ENCODE measurements around the gene CRADD. TPM values are rescaled to one million over a fixed set of nuclear protein-coding genes. Genes with fewer than 3 reads are reported as not detected.
"Not testable (repeated sequence)": the region's sequence is repeated elsewhere in the genome, so short reads cannot be mapped to it uniquely, and the experiment has no call there.

CRADD gene
- total RNA-seq, 1 experiment from 2014 or later: 7.6 TPM

GRCh38 chr12:93710574-93710926 lies 33.4 kb downstream of the CRADD start:
- Histone ChIP-seq H3K4ac (ENCODE audit: low read depth, low read length) (no peak overlapping the region), H4K5ac (ENCODE audit: insufficient read length, low read depth, low read length) (no peak overlapping the region), H3K79me2 (ENCODE audit: insufficient read depth, low read length) (no peaks in the 10 kb centered on the region), H3K14ac (ENCODE audit: insufficient read depth, low read length) (no peak overlapping the region), H2BK12ac (ENCODE audit: insufficient read length, low read depth, low read length) (no peak overlapping the region), H3K9ac (ENCODE audit: extremely low read depth, insufficient read length, low read length) (no peak overlapping the region), H3K9me3 (ENCODE audit: control insufficient read depth, low read depth, low read length) (no peaks in the 10 kb centered on the region), H2AFZ (ENCODE audit: low read length) (no peak overlapping the region), H2BK15ac (ENCODE audit: low read depth, low read length) (no peak overlapping the region), H2AK5ac (ENCODE audit: insufficient read length, low read length) (no peak overlapping the region), H3K23ac (ENCODE audit: insufficient read length, low read depth, low read length) (no peak overlapping the region), H4K20me1 (ENCODE audit: control insufficient read depth, insufficient read depth, insufficient read length) (no peaks in the 10 kb centered on the region), H3K23me2 (ENCODE audit: insufficient read length, low read depth, low read length, poor library complexity, severe bottlenecking) (no peaks in the 10 kb centered on the region), H2BK120ac (ENCODE audit: low read depth, low read length, poor library complexity, severe bottlenecking) (no peak overlapping the region), H3K4me2 (ENCODE audit: insufficient read depth, insufficient read length, low read length) (no peak overlapping the region), H3K56ac (ENCODE audit: insufficient read length, low read depth, low read length) (no peak overlapping the region), H3K27ac (ENCODE audit: insufficient read length, low read depth, low read length) (no peak overlapping the region), H3T11ph (ENCODE audit: low read length) (no peak overlapping the region), H3K27me3 (ENCODE audit: insufficient read depth, low read length) (no peaks in the 10 kb centered on the region), H2BK20ac (ENCODE audit: low read depth, low read length, poor library complexity, severe bottlenecking) (no peak overlapping the region), H2BK5ac (ENCODE audit: insufficient read length, low read length) (no peak overlapping the region), H3K4me1 (ENCODE audit: insufficient read depth, low read length) (no peaks in the 10 kb centered on the region), H4K8ac (replicated peaks; ENCODE audit: insufficient read length, low read depth, low read length) (no peak overlapping the region), H3K18ac (ENCODE audit: insufficient read length, low read depth, low read length) (no peak overlapping the region), H3K79me1 (ENCODE audit: insufficient read depth, low read depth, low read length, poor library complexity, severe bottlenecking) (no peaks in the 10 kb centered on the region), H4K91ac (ENCODE audit: insufficient read length, low read depth, low read length) (no peak overlapping the region)
- TF ChIP-seq CTCF (conservative IDR thresholded peaks at IDR 0.05): no peak
- Mint-ChIP-seq H3K9me3 (peaks cover 13 to 17% of the 10 kb centered on the region in 2 experiments), H3K27ac (no peak overlapping the region), H3K4me3 (no peak overlapping the region), H3K4me1 (peaks cover 18 to 19% of the 10 kb centered on the region in 2 experiments), H3K27me3 (ENCODE audit: low read depth) (no peaks in the 10 kb centered on the region), H3K36me3 (ENCODE audit: insufficient read depth in 1 of 3, low read depth in 3 of 3) (peaks cover 9 to 19% (median 19%) of the 10 kb centered on the region in 3 experiments)
- DNase-seq: no peak
- WGBS (ENCODE audit: extremely low coverage, insufficient read length, low lambda C conversion rate): no CpG with 5 or more reads among the region's 2 CpGs

GRCh38 chr12:93711502-93711901 lies 34.3 kb downstream of the CRADD start:
- not testable (repeated sequence) for H3K4me2 ChIP-seq (ENCODE audit: insufficient read depth, insufficient read length, low read length); H3K56ac ChIP-seq (ENCODE audit: insufficient read length, low read depth, low read length); H3K27me3 ChIP-seq (ENCODE audit: insufficient read depth, low read length); H2BK120ac ChIP-seq (ENCODE audit: low read depth, low read length, poor library complexity, severe bottlenecking); H2BK20ac ChIP-seq (ENCODE audit: low read depth, low read length, poor library complexity, severe bottlenecking); H4K8ac ChIP-seq (replicated peaks; ENCODE audit: insufficient read length, low read depth, low read length); H3K14ac ChIP-seq (ENCODE audit: insufficient read depth, low read length); H3K23ac ChIP-seq (ENCODE audit: insufficient read length, low read depth, low read length); H3K4ac ChIP-seq (ENCODE audit: low read depth, low read length); H3K9ac ChIP-seq (ENCODE audit: extremely low read depth, insufficient read length, low read length); H3K27ac ChIP-seq (ENCODE audit: insufficient read length, low read depth, low read length); H3K23me2 ChIP-seq (ENCODE audit: insufficient read length, low read depth, low read length, poor library complexity, severe bottlenecking); H3K4me1 ChIP-seq (ENCODE audit: insufficient read depth, low read length); H2BK12ac ChIP-seq (ENCODE audit: insufficient read length, low read depth, low read length); H2BK5ac ChIP-seq (ENCODE audit: insufficient read length, low read length); H3K79me1 ChIP-seq (ENCODE audit: insufficient read depth, low read depth, low read length, poor library complexity, severe bottlenecking); H3K18ac ChIP-seq (ENCODE audit: insufficient read length, low read depth, low read length); H2BK15ac ChIP-seq (ENCODE audit: low read depth, low read length); H2AFZ ChIP-seq (ENCODE audit: low read length); DNase-seq; H4K20me1 ChIP-seq (ENCODE audit: control insufficient read depth, insufficient read depth, insufficient read length); H3K4me3 Mint-ChIP-seq; H3K27me3 Mint-ChIP-seq (ENCODE audit: low read depth); H4K5ac ChIP-seq (ENCODE audit: insufficient read length, low read depth, low read length); H3T11ph ChIP-seq (ENCODE audit: low read length); H4K91ac ChIP-seq (ENCODE audit: insufficient read length, low read depth, low read length); H3K9me3 ChIP-seq (ENCODE audit: control insufficient read depth, low read depth, low read length); H2AK5ac ChIP-seq (ENCODE audit: insufficient read length, low read length); H3K79me2 ChIP-seq (ENCODE audit: insufficient read depth, low read length)
- peaks cover 9 to 19% (median 19%) of the 10 kb centered on the region in 3 experiments for H3K36me3 Mint-ChIP-seq (ENCODE audit: insufficient read depth in 1 of 3, low read depth in 3 of 3)
- peaks cover 13 to 17% of the 10 kb centered on the region in 2 experiments for H3K9me3 Mint-ChIP-seq
- peaks cover 18 to 19% of the 10 kb centered on the region in 2 experiments for H3K4me1 Mint-ChIP-seq
- peak overlapping the region in 2 of 3 experiments; percentile 12 to 40; a peak in 1 of 7 replicates for H3K27ac Mint-ChIP-seq
- no CpG with 5 or more reads among the region's 1 CpG for WGBS (ENCODE audit: extremely low coverage, insufficient read length, low lambda C conversion rate)

Data from H9 (cell line).